Tibial nerve (tissue), 4 donors: Measurements from ENCODE around the gene FAS.

Experiments
- EP300 ChIP-seq, 2 donors: sonication (generic); formaldehyde crosslinking; IDR thresholded peaks; one replicate each; pipeline ENCODE4 v1.6.1; 2017; ENCODE audit warnings: antibody characterized with exemption in 2 of 2, mild to moderate bottlenecking in 1 of 2
- TF ChIP-seq, protein P1 (sequence below), 5 experiments: fragments of 200-600 bp in 3 of 5; fragments of 450-650 bp in 2 of 5; sonication (generic) in 3 of 5; IDR thresholded peaks; one replicate each; pipeline ENCODE4 v1.5.1; 2016 to 2019; ENCODE audit warnings: antibody characterized with exemption in 5 of 5, mild to moderate bottlenecking in 3 of 5, moderate library complexity in 2 of 5

DNA sequence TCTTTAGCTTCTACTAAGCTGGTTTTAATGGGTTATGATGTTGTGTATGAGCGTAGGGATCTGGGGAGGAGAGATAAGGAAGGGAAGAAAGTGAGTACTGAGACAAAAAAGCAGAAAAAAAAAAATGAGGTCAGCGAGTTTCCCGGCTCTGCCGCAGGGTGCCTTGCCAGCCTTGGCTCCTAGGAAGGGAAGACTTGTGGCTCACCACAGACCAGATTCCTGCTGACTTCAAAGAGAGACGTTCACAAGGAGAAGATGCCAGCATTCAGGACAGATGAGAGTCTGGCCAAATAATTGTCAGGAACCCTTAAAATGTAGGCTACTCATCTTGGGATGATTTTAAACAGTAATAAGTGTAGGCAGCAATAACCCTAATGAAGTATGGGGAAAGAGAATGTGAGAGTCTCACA is 11.4 kb upstream of the FAS start:
- TF ChIP-seq, protein P1, sequence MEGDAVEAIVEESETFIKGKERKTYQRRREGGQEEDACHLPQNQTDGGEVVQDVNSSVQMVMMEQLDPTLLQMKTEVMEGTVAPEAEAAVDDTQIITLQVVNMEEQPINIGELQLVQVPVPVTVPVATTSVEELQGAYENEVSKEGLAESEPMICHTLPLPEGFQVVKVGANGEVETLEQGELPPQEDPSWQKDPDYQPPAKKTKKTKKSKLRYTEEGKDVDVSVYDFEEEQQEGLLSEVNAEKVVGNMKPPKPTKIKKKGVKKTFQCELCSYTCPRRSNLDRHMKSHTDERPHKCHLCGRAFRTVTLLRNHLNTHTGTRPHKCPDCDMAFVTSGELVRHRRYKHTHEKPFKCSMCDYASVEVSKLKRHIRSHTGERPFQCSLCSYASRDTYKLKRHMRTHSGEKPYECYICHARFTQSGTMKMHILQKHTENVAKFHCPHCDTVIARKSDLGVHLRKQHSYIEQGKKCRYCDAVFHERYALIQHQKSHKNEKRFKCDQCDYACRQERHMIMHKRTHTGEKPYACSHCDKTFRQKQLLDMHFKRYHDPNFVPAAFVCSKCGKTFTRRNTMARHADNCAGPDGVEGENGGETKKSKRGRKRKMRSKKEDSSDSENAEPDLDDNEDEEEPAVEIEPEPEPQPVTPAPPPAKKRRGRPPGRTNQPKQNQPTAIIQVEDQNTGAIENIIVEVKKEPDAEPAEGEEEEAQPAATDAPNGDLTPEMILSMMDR (IDR thresholded peaks at IDR 0.05), result no peak
- peak in 1 of 2 donors; percentile 55 for TF ChIP-seq EP300 (IDR thresholded peaks at IDR 0.05)
